GM12891 (cell line): ENCODE results near the gene SH3TC2.

ENCODE experiments used
- DNase-seq: peaks from one replicate; pipeline ENCODE4 v3.0.0; 2011; ENCODE audit warnings: low spot score; ENCODE audit not compliant: insufficient read length
- FAIRE-seq: peaks from 2 replicates; lab custom pipeline; 2011; peaks lifted over from hg19 to GRCh38; lab: Jason Lieb, UNC
- PAX5 ChIP-seq: IDR thresholded peaks from 2 replicates; pipeline ENCODE4 v1.6.1; 2011; ENCODE audit warnings: low read length, moderate library complexity, mild to moderate bottlenecking; ENCODE audit not compliant: insufficient read depth, severe bottlenecking
- POLR2A ChIP-seq: IDR thresholded peaks from 2 replicates; pipeline ENCODE4 v1.6.1; 2011; ENCODE audit warnings: low read depth, low read length, control low read depth
- POLR2AphosphoS5 ChIP-seq: IDR thresholded peaks from 2 replicates; pipeline ENCODE4 v1.6.1; 2011; ENCODE audit warnings: low read depth, low read length, control low read depth
- POU2F2 ChIP-seq: IDR thresholded peaks from 2 replicates; pipeline ENCODE4 v1.6.1; 2011; ENCODE audit warnings: low read depth, mild to moderate bottlenecking, control low read depth, low read length, moderate library complexity
- SPI1 ChIP-seq: IDR thresholded peaks from 2 replicates; pipeline ENCODE4 v1.6.1; 2011; ENCODE audit warnings: low read depth, low read length, control low read depth
- TAF1 ChIP-seq: IDR thresholded peaks from 2 replicates; pipeline ENCODE4 v1.6.1; 2011; ENCODE audit warnings: low read depth, low read length, control low read depth

SH3TC2 gene

GRCh38 chr5:149061341-149061740 lies 1.5 kb downstream of the SH3TC2 start:
- FAIRE-seq = no peak
- no peak for DNase-seq
- TF ChIP-seq POLR2AphosphoS5 = no peak

- TF ChIP-seq TAF1 (no peak), PAX5 (no peak), POLR2A (no peak), SPI1 (no peak), POLR2AphosphoS5 (no peak), POU2F2 (no peak)
- no peak for DNase-seq
- FAIRE-seq = no peak
Measured at GRCh38 chr5:149060325-149060724, 2.5 kb downstream of the SH3TC2 start.

GRCh38 chr5:149056616-149057165 lies 6.2 kb downstream of the SH3TC2 start:
- TF ChIP-seq SPI1 (no peak), POLR2AphosphoS5 (no peak), POLR2A (no peak), POU2F2 (no peak), TAF1 (no peak), PAX5 (no peak)
- FAIRE-seq (no peak), DNase-seq (no peak)

- FAIRE-seq (no peak), DNase-seq (no peak)
- TF ChIP-seq SPI1 (no peak), POLR2A (no peak), POU2F2 (no peak), TAF1 (no peak), PAX5 (no peak), POLR2AphosphoS5 (no peak)
Measured at GRCh38 chr5:149054416-149054815, 8.4 kb downstream of the SH3TC2 start.

GRCh38 chr5:149053072-149053695 lies 9.7 kb downstream of the SH3TC2 start:
- FAIRE-seq (no peak), DNase-seq (no peak)
- TF ChIP-seq PAX5 = no peak
- TF ChIP-seq SPI1 = no peak
- TF ChIP-seq POU2F2 = no peak
- no peak for TF ChIP-seq POLR2AphosphoS5

GRCh38 chr5:149049371-149049781 lies 13.5 kb downstream of the SH3TC2 start:
- DNase-seq = no peak
- TF ChIP-seq POU2F2 (no peak), TAF1 (no peak), PAX5 (no peak), POLR2A (no peak), SPI1 (no peak), POLR2AphosphoS5 (no peak)
- FAIRE-seq = no peak

GRCh38 chr5:149048811-149049210 lies 14.1 kb downstream of the SH3TC2 start:
- no peak for FAIRE-seq
- DNase-seq = no peak
- TF ChIP-seq POLR2A (no peak), POLR2AphosphoS5 (no peak), SPI1 (no peak)

- TF ChIP-seq SPI1 (no peak), POLR2AphosphoS5 (no peak), POLR2A (no peak), POU2F2 (no peak), PAX5 (no peak), TAF1 (no peak)
- DNase-seq (no peak), FAIRE-seq (no peak)
Measured at GRCh38 chr5:149047462-149047861, 15.4 kb downstream of the SH3TC2 start.

- no peak for DNase-seq
- FAIRE-seq = no peak
Measured at GRCh38 chr5:149046196-149046829, 16.5 kb downstream of the SH3TC2 start.

GRCh38 chr5:149045089-149045460 lies 17.8 kb downstream of the SH3TC2 start:
- DNase-seq (no peak), FAIRE-seq (no peak)
- TF ChIP-seq POU2F2 (no peak), POLR2A (no peak), TAF1 (no peak), SPI1 (no peak), PAX5 (no peak), POLR2AphosphoS5 (no peak)

More at GRCh38 chr5:149046196-149046829, 16.5 kb downstream of the SH3TC2 start:
- TF ChIP-seq POU2F2 (no peak), PAX5 (no peak)
